Smooth muscle cell (in vitro differentiated cells): Measurements from ENCODE around the gene C2orf72. TPM values are rescaled to one million over a fixed set of nuclear protein-coding genes. Genes with fewer than 3 reads are reported as not detected.

Experiments
- DNase-seq: peaks from one replicate; lab custom pipeline; 2025; ENCODE audit not compliant: unreplicated experiment; lab: John Stamatoyannopoulos, UW
- H2AFZ ChIP-seq: fragments of 200-600 bp; sonication (generic); 2 replicates; pipeline ENCODE4 v1.6.0; 2016; ENCODE audit warnings: antibody characterized with exemption, low read depth, mild to moderate bottlenecking
- H3F3A ChIP-seq: fragments of 200-600 bp; sonication (generic); 2 replicates; pipeline ENCODE4 v1.6.0; 2017; ENCODE audit warnings: antibody characterized with exemption, low read depth
- H3K27ac ChIP-seq: fragments of 200-600 bp; sonication (generic); 2 replicates; pipeline ENCODE4 v1.5.1; 2016; ENCODE audit warnings: low read depth, mild to moderate bottlenecking
- H3K27me3 ChIP-seq: fragments of 200-600 bp; sonication (generic); 2 replicates; pipeline ENCODE4 v1.6.1; 2016; ENCODE audit warnings: low read depth, mild to moderate bottlenecking
- H3K36me3 ChIP-seq: fragments of 200-600 bp; sonication (generic); 2 replicates; pipeline ENCODE4 v1.5.1; 2016; ENCODE audit warnings: low read depth
- H3K4me1 ChIP-seq: fragments of 200-600 bp; sonication (generic); 2 replicates; pipeline ENCODE4 v1.5.1; 2016; ENCODE audit warnings: low read depth
- H3K4me2 ChIP-seq: fragments of 200-600 bp; sonication (generic); 2 replicates; pipeline ENCODE4 v1.6.0; 2016; ENCODE audit warnings: mild to moderate bottlenecking
- H3K4me3 ChIP-seq: fragments of 200-600 bp; sonication (generic); 2 replicates; pipeline ENCODE4 v1.5.1; 2016; ENCODE audit warnings: mild to moderate bottlenecking
- H3K79me2 ChIP-seq: fragments of 200-600 bp; sonication (generic); 2 replicates; pipeline ENCODE4 v1.6.0; 2016; ENCODE audit warnings: low read depth, mild to moderate bottlenecking
- H3K9ac ChIP-seq: fragments of 200-600 bp; sonication (generic); 2 replicates; pipeline ENCODE4 v1.6.0; 2016; ENCODE audit warnings: low read depth
- H3K9me3 ChIP-seq: fragments of 200-600 bp; sonication (generic); replicated peaks from 2 replicates; pipeline ENCODE4 v1.5.1; 2016; ENCODE audit warnings: low read depth
- H4K20me1 ChIP-seq: fragments of 200-600 bp; sonication (generic); 2 replicates; pipeline ENCODE4 v1.6.0; 2016; ENCODE audit warnings: low read depth
- WGBS: methylation state at CpG from one replicate; pipeline ENCODE4 v1.1.7; 2016; ENCODE audit warnings: low lambda C conversion rate; 5-methylcytosine and 5-hydroxymethylcytosine counted together
- polyA plus RNA-seq: library from polyadenylated mRNA; unstranded; fragments of >200 nt; fragmentation: Nextera tagmentation; extraction: Ambion mirVana; gene quantifications from 2 replicates; pipeline ENCODE4 v1.2.1, GENCODE V29; 2016
- total RNA-seq: library from RNA; depleted of rRNA; stranded (reverse); fragments of >200 nt; gene quantifications from 2 replicates; pipeline ENCODE4 v1.2.3, GENCODE V29; 2014
- TF ChIP-seq, protein P1 (sequence below): fragments of 200-600 bp; sonication (generic); IDR thresholded peaks from 2 replicates; pipeline ENCODE4 v1.5.1; 2017; ENCODE audit warnings: borderline replicate concordance, mild to moderate bottlenecking, antibody characterized with exemption; ENCODE audit not compliant: insufficient read depth, poor library complexity, severe bottlenecking

The C2orf72 gene
- total and polyA plus RNA-seq, 2 experiments from 2014 or later = 0.48 to 1.2 TPM

DNA sequence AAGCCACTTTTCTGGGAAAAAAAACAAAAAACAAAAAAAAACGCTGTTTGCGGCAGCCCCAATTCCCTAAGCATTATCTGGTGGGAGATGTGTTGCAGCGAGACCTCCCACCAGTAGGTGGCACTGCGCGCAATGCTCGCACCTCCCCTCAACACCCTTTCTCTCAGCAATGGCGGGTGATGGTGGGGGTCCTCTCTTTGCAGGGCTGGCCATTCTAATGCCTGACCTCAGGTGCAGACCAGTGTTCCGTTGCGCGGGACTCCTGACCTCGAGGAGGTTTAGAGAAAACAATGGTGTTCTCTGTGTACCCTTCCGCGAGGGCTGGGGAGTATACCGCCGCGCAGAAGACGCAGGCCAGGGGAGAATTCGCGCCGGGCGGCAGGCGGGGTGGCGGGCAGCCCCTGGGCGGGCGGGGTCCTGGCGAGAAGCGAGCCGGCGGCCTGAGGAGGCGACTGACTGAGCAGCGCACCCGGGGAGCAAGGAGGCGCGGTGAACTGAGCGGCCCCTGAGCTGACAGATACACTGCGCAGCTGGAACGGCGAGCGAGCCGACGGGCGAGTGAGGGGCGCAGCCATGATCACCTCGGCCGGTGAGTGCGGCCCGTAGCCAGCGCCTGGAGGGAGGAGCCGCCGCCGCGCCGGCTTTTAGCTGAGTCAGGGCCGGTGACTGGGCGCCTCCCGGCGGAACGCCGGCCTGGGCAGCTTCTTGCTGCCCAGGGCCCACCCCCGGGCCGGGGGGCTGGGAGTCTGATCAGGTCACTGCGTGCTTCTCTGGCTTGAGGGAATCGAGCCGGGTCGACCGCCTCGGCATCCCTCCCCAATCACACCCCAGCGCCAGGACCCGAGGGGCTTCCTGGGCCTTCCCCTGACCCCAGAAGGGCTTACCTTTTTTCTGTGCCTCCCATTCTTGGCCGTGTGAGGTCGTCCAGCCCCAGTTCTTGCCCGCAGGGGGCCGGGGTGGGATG lies 19.4 kb downstream of the C2orf72 start, which contains the start of gene PSMD1:
Gene PSMD1 (plus strand): TSS at position 415 of the 964 bp plus-strand sequence. CDS start 159 bp downstream, at position 574.
- peak; percentile 92 for DNase-seq
- under 1% methylated on average over 64 of the region's 73 CpGs for WGBS
- TF ChIP-seq, protein P1, sequence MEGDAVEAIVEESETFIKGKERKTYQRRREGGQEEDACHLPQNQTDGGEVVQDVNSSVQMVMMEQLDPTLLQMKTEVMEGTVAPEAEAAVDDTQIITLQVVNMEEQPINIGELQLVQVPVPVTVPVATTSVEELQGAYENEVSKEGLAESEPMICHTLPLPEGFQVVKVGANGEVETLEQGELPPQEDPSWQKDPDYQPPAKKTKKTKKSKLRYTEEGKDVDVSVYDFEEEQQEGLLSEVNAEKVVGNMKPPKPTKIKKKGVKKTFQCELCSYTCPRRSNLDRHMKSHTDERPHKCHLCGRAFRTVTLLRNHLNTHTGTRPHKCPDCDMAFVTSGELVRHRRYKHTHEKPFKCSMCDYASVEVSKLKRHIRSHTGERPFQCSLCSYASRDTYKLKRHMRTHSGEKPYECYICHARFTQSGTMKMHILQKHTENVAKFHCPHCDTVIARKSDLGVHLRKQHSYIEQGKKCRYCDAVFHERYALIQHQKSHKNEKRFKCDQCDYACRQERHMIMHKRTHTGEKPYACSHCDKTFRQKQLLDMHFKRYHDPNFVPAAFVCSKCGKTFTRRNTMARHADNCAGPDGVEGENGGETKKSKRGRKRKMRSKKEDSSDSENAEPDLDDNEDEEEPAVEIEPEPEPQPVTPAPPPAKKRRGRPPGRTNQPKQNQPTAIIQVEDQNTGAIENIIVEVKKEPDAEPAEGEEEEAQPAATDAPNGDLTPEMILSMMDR = peak; percentile 90
- H3K9ac ChIP-seq = peak within 1 kb of the TSS; percentile 99
- H3F3A ChIP-seq = no peaks in the 10 kb centered on the region
- H3K27ac ChIP-seq = peak within 1 kb of the TSS; percentile 98
- peaks cover 50% of the 10 kb centered on the region for H3K79me2 ChIP-seq
- H3K27me3 ChIP-seq = no peaks in the 10 kb centered on the region
- peak within 1 kb of the TSS; percentile 86 for H3K4me3 ChIP-seq
- no peaks in the 10 kb centered on the region for H3K36me3 ChIP-seq
- H3K9me3 ChIP-seq = no peaks in the 10 kb centered on the region
- H3K4me1 ChIP-seq = peaks cover 19% of the 10 kb centered on the region
- peaks cover 43% of the 10 kb centered on the region for H4K20me1 ChIP-seq
- peak within 1 kb of the TSS; percentile 96 for H3K4me2 ChIP-seq
- H2AFZ ChIP-seq = peak within 1 kb of the TSS; percentile 75

- TF ChIP-seq, protein P1 = no peak
- H4K20me1 ChIP-seq = peaks cover 50% of the 10 kb centered on the region
- H2AFZ ChIP-seq = peak overlapping the region; percentile 75
Measured at GRCh38 chr2:231057590-231057989, 20.3 kb downstream of the C2orf72 start.

DNA sequence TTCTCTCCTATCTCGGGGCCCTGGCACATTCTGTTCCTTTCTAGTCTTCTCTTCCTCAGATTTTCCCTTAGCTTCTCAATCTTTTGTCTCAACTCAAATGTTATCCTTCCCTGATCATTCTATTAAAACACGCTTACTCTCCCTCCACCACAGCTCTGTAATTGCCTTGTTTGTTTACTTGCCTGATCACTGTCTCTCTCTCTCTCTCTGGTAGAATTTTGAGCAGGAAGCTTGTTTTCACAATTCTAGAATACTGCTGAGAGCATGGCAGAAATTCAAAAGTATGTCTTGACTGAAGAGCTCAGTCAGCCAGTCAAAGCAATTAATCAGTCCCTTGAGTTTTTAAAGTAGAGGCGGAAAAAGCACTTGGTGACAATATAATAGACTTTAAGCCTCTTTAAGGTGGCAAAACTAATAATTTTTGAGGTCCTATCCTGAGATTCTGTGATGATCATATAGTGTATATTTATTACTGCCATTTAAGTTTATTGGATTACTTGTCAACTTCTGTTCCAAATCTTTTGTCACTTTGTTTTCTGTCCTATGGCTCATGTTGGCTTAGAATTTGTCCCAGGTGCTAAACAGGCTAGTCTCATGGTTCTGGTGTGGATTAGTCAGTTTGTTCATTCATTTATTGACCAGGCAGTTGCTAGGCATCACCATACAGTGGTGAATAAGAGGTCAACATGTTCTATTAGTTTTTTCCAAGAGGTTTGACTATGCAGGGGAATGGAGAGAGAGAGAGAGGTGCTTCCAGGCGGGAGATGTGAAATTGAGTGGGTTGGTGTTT lies 21.6 kb downstream of the C2orf72 start:
- H3K27me3 ChIP-seq = no peaks in the 10 kb centered on the region
- no peaks in the 10 kb centered on the region for H3F3A ChIP-seq
- H4K20me1 ChIP-seq = peaks cover 54% of the 10 kb centered on the region
- H3K9me3 ChIP-seq = no peaks in the 10 kb centered on the region
- peak overlapping the region; percentile 33 for H3K9ac ChIP-seq
- H3K4me2 ChIP-seq = peak overlapping the region; percentile 96
- TF ChIP-seq, protein P1 = no peak
- H3K4me1 ChIP-seq = peaks cover 14% of the 10 kb centered on the region
- H3K4me3 ChIP-seq = peak overlapping the region; percentile 86
- H3K36me3 ChIP-seq = peaks cover 16% of the 10 kb centered on the region
- peak overlapping the region; percentile 11 for H3K27ac ChIP-seq
- 84% methylated on average over 4 of the region's 4 CpGs for WGBS
- DNase-seq = no peak
- H2AFZ ChIP-seq = no peak overlapping the region
- peaks cover 59% of the 10 kb centered on the region for H3K79me2 ChIP-seq

More at GRCh38 chr2:231057590-231057989, 20.3 kb downstream of the C2orf72 start:
- Histone ChIP-seq H3K9ac (peak overlapping the region; percentile 99), H3K27me3 (no peaks in the 10 kb centered on the region), H3K4me3 (peak overlapping the region; percentile 86), H3K36me3 (peaks cover 6% of the 10 kb centered on the region), H3K27ac (peak overlapping the region; percentile 98), H3K79me2 (peaks cover 58% of the 10 kb centered on the region), H3K4me1 (peaks cover 14% of the 10 kb centered on the region), H3K4me2 (peak overlapping the region; percentile 96), H3K9me3 (no peaks in the 10 kb centered on the region), H3F3A (no peaks in the 10 kb centered on the region)
- DNase-seq = no peak
- 8% methylated on average over 10 of the region's 10 CpGs for WGBS
